ENCODE results near the gene NOP14. TPM values are rescaled to one million over a fixed set of nuclear protein-coding genes. Genes with fewer than 3 reads are reported as not detected.
"Not testable (repeated sequence)": the region's sequence is repeated elsewhere in the genome, so short reads cannot be mapped to it uniquely, and the experiment has no call there.

NOP14 gene
- total and polyA plus RNA-seq, 2 donors = 11.3 to 17.0 TPM

- DNase-seq (ENCODE audit: extremely low spot score) = no peak
- Histone ChIP-seq H3K27ac (ENCODE audit: low read depth) (peak overlapping the region; percentile 33), H3K4me1 (ENCODE audit: insufficient read depth) (no peaks in the 10 kb centered on the region), H3K4me3 (ENCODE audit: low read depth, low read length) (no peak overlapping the region), H3K36me3 (ENCODE audit: insufficient read depth) (peaks cover 10% of the 10 kb centered on the region)
- WGBS = 79% methylated on average over 31 of the region's 31 CpGs
Observed at GRCh38 chr4:2942532-2943363, 20.5 kb downstream of the NOP14 start.

- no peak overlapping the region for H3K4me3 ChIP-seq (ENCODE audit: low read depth, low read length)
- peak overlapping the region; percentile 30 for H3K27ac ChIP-seq (ENCODE audit: low read depth)
- WGBS = 89% methylated on average over 21 of the region's 21 CpGs
- H3K4me1 ChIP-seq (ENCODE audit: insufficient read depth) = no peaks in the 10 kb centered on the region
- peaks cover 10% of the 10 kb centered on the region for H3K36me3 ChIP-seq (ENCODE audit: insufficient read depth)
- no peak for DNase-seq (ENCODE audit: extremely low spot score)
Observed at GRCh38 chr4:2942037-2942531, 21.1 kb downstream of the NOP14 start.

GRCh38 chr4:2941138-2942036 is 21.8 kb downstream of the NOP14 start:
- H3K36me3 ChIP-seq (ENCODE audit: insufficient read depth) = peaks cover 8% of the 10 kb centered on the region
- no peak overlapping the region for H3K27ac ChIP-seq (ENCODE audit: low read depth)
- DNase-seq (ENCODE audit: extremely low spot score) = no peak
- WGBS = 83% methylated on average over 24 of the region's 24 CpGs
- no peaks in the 10 kb centered on the region for H3K4me1 ChIP-seq (ENCODE audit: insufficient read depth)
- H3K4me3 ChIP-seq (ENCODE audit: low read depth, low read length) = no peak overlapping the region

- WGBS = 88% methylated on average over 29 of the region's 29 CpGs
Observed at GRCh38 chr4:2940267-2941137, 22.7 kb downstream of the NOP14 start.

GRCh38 chr4:2939383-2940243 is 23.6 kb downstream of the NOP14 start:
- Histone ChIP-seq H3K4me3 (ENCODE audit: low read depth, low read length) (no peak overlapping the region), H3K36me3 (ENCODE audit: insufficient read depth) (peaks cover 8% of the 10 kb centered on the region), H3K27ac (ENCODE audit: low read depth) (no peak overlapping the region), H3K4me1 (ENCODE audit: insufficient read depth) (no peaks in the 10 kb centered on the region)
- WGBS = 85% methylated on average over 30 of the region's 30 CpGs
- no peak for DNase-seq (ENCODE audit: extremely low spot score)

More at GRCh38 chr4:2940267-2941137, 22.7 kb downstream of the NOP14 start:
- Histone ChIP-seq H3K27ac (ENCODE audit: low read depth) (no peak overlapping the region), H3K4me1 (ENCODE audit: insufficient read depth) (no peaks in the 10 kb centered on the region), H3K36me3 (ENCODE audit: insufficient read depth) (peaks cover 8% of the 10 kb centered on the region), H3K4me3 (ENCODE audit: low read depth, low read length) (no peak overlapping the region)
- no peak for DNase-seq (ENCODE audit: extremely low spot score)

GRCh38 chr4:2938906-2939305 is 24.3 kb downstream of the NOP14 start:
- no peak for DNase-seq (ENCODE audit: extremely low spot score)
- Histone ChIP-seq H3K36me3 (ENCODE audit: insufficient read depth) (peaks cover 8% of the 10 kb centered on the region), H3K4me3 (ENCODE audit: low read depth, low read length) (no peak overlapping the region), H3K4me1 (ENCODE audit: insufficient read depth) (no peaks in the 10 kb centered on the region), H3K27ac (ENCODE audit: low read depth) (no peak overlapping the region)
- WGBS = 92% methylated on average over 14 of the region's 14 CpGs

GRCh38 chr4:2938411-2938810 is 24.8 kb downstream of the NOP14 start:
- not testable (repeated sequence) for DNase-seq (ENCODE audit: extremely low spot score); H3K4me1 ChIP-seq (ENCODE audit: insufficient read depth); H3K36me3 ChIP-seq (ENCODE audit: insufficient read depth); H3K27ac ChIP-seq (ENCODE audit: low read depth); H3K4me3 ChIP-seq (ENCODE audit: low read depth, low read length)
- WGBS = 95% methylated on average over 10 of the region's 10 CpGs

GRCh38 chr4:2937986-2938385 is 25.2 kb downstream of the NOP14 start:
- H3K4me1 ChIP-seq (ENCODE audit: insufficient read depth) = no peaks in the 10 kb centered on the region
- no peak for DNase-seq (ENCODE audit: extremely low spot score)
- H3K27ac ChIP-seq (ENCODE audit: low read depth) = no peak overlapping the region
- no peak overlapping the region for H3K4me3 ChIP-seq (ENCODE audit: low read depth, low read length)
- 79% methylated on average over 12 of the region's 12 CpGs for WGBS
- peaks cover 8% of the 10 kb centered on the region for H3K36me3 ChIP-seq (ENCODE audit: insufficient read depth)

GRCh38 chr4:2937146-2937857 is 25.9 kb downstream of the NOP14 start:
- Histone ChIP-seq H3K4me1 (ENCODE audit: insufficient read depth) (no peaks in the 10 kb centered on the region), H3K36me3 (ENCODE audit: insufficient read depth) (peaks cover 8% of the 10 kb centered on the region), H3K4me3 (ENCODE audit: low read depth, low read length) (no peak overlapping the region), H3K27ac (ENCODE audit: low read depth) (no peak overlapping the region)
- WGBS = 73% methylated on average over 23 of the region's 23 CpGs
- DNase-seq (ENCODE audit: extremely low spot score) = peak; percentile 46

GRCh38 chr4:2936773-2937145 is 26.4 kb downstream of the NOP14 start:
- 75% methylated on average over 6 of the region's 6 CpGs for WGBS

GRCh38 chr4:2935762-2936743 is 27.2 kb downstream of the NOP14 start:
- H3K27ac ChIP-seq (ENCODE audit: low read depth) = no peak overlapping the region
- peaks cover 8% of the 10 kb centered on the region for H3K36me3 ChIP-seq (ENCODE audit: insufficient read depth)
- H3K4me3 ChIP-seq (ENCODE audit: low read depth, low read length) = peak overlapping the region; percentile 60
- DNase-seq (ENCODE audit: extremely low spot score) = no peak
- H3K4me1 ChIP-seq (ENCODE audit: insufficient read depth) = no peaks in the 10 kb centered on the region
- 78% methylated on average over 20 of the region's 20 CpGs for WGBS

More at GRCh38 chr4:2936773-2937145, 26.4 kb downstream of the NOP14 start:
- peaks cover 8% of the 10 kb centered on the region for H3K36me3 ChIP-seq (ENCODE audit: insufficient read depth)
- H3K4me3 ChIP-seq (ENCODE audit: low read depth, low read length) = no peak overlapping the region
- no peak for DNase-seq (ENCODE audit: extremely low spot score)
- no peaks in the 10 kb centered on the region for H3K4me1 ChIP-seq (ENCODE audit: insufficient read depth)
- peak overlapping the region; percentile 35 for H3K27ac ChIP-seq (ENCODE audit: low read depth)
